ENCODE measurements around the gene ZXDA. TPM values are rescaled to one million over a fixed set of nuclear protein-coding genes. Genes with fewer than 3 reads are reported as not detected.
"Not testable (repeated sequence)": the region's sequence is repeated elsewhere in the genome, so short reads cannot be mapped to it uniquely, and the experiment has no call there.

The ZXDA gene
- total RNA-seq, 4 donors from 2014 or later = 4.4 to 19.9 (median 12.1) TPM

- Histone ChIP-seq H3K27ac (no peak overlapping the region), H3K4me3 (no peak overlapping the region), H3K36me3 (no peaks in the 10 kb centered on the region), H3K4me1 (no peaks in the 10 kb centered on the region), H3K9me3 (no peaks in the 10 kb centered on the region), H3K27me3 (no peaks in the 10 kb centered on the region)
- TF ChIP-seq, protein P1, sequence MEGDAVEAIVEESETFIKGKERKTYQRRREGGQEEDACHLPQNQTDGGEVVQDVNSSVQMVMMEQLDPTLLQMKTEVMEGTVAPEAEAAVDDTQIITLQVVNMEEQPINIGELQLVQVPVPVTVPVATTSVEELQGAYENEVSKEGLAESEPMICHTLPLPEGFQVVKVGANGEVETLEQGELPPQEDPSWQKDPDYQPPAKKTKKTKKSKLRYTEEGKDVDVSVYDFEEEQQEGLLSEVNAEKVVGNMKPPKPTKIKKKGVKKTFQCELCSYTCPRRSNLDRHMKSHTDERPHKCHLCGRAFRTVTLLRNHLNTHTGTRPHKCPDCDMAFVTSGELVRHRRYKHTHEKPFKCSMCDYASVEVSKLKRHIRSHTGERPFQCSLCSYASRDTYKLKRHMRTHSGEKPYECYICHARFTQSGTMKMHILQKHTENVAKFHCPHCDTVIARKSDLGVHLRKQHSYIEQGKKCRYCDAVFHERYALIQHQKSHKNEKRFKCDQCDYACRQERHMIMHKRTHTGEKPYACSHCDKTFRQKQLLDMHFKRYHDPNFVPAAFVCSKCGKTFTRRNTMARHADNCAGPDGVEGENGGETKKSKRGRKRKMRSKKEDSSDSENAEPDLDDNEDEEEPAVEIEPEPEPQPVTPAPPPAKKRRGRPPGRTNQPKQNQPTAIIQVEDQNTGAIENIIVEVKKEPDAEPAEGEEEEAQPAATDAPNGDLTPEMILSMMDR (IDR thresholded peaks at IDR 0.05) = peak in 1 of 4 experiments; percentile 36
- TF ChIP-seq POLR2A (IDR thresholded peaks at IDR 0.05) = no peak
- intact Hi-C loops (cut with DNase I; ENCODE audit: low total_unique reads) = no loop called here
- DNase-seq = no peak
Observed at GRCh38 chrX:57929373-57929772, 19.1 kb upstream of the ZXDA start.

DNA sequence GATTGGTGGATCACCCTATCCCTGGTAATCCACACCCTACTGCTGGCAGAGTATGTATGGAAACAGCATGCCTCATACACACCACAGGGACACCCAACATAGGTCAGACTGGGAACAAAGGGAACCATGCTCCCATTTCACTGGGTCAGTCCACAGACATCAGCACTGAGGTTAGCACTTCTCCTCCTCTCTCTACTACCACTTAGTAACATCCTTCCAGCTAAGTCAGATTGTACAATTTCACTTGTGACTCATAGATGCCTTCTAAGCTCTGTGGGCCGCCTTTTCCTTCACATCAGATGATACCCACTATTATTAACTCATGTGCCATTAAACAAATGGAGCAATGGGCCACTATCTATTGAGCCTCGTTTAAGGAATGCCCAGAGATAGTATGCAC lies 15.5 kb upstream of the ZXDA start:
- Histone ChIP-seq H3K9me3 (no peaks in the 10 kb centered on the region), H3K27me3 (no peaks in the 10 kb centered on the region), H3K4me1 (no peaks in the 10 kb centered on the region), H3K4me3 (no peak overlapping the region), H3K27ac (no peak overlapping the region), H3K36me3 (no peaks in the 10 kb centered on the region)
- TF ChIP-seq, protein P1 (IDR thresholded peaks at IDR 0.05) = no peak
- no peak for DNase-seq
- intact Hi-C loops (cut with DNase I; ENCODE audit: low total_unique reads) = no loop called here

GRCh38 chrX:57918750-57919436 lies 8.6 kb upstream of the ZXDA start:
- peak in 1 of 2 donors; percentile 21 for DNase-seq
- Histone ChIP-seq H3K27ac (no peak overlapping the region), H3K27me3 (no peaks in the 10 kb centered on the region), H3K9me3 (no peaks in the 10 kb centered on the region), H3K36me3 (no peaks in the 10 kb centered on the region), H3K4me1 (no peaks in the 10 kb centered on the region), H3K4me3 (no peak overlapping the region)
- TF ChIP-seq, protein P1 (IDR thresholded peaks at IDR 0.05) = peak; percentile 23 to 46 (median 45)
- TF ChIP-seq POLR2A (IDR thresholded peaks at IDR 0.05) = no peak
- intact Hi-C loops (cut with DNase I; ENCODE audit: low total_unique reads) = no loop called here

- H3K27ac ChIP-seq = no peak overlapping the region
- no peaks in the 10 kb centered on the region for H3K36me3 ChIP-seq
- H3K4me1 ChIP-seq = no peaks in the 10 kb centered on the region
- TF ChIP-seq POLR2A (IDR thresholded peaks at IDR 0.05) = no peak
- TF ChIP-seq, protein P1 (IDR thresholded peaks at IDR 0.05) = no peak
- H3K4me3 ChIP-seq = no peak overlapping the region
- no peaks in the 10 kb centered on the region for H3K9me3 ChIP-seq
- DNase-seq = no peak
- H3K27me3 ChIP-seq = no peaks in the 10 kb centered on the region
- intact Hi-C loops (cut with DNase I; ENCODE audit: low total_unique reads) = no loop called here
Observed at GRCh38 chrX:57915680-57916079, 5.4 kb upstream of the ZXDA start.

DNA sequence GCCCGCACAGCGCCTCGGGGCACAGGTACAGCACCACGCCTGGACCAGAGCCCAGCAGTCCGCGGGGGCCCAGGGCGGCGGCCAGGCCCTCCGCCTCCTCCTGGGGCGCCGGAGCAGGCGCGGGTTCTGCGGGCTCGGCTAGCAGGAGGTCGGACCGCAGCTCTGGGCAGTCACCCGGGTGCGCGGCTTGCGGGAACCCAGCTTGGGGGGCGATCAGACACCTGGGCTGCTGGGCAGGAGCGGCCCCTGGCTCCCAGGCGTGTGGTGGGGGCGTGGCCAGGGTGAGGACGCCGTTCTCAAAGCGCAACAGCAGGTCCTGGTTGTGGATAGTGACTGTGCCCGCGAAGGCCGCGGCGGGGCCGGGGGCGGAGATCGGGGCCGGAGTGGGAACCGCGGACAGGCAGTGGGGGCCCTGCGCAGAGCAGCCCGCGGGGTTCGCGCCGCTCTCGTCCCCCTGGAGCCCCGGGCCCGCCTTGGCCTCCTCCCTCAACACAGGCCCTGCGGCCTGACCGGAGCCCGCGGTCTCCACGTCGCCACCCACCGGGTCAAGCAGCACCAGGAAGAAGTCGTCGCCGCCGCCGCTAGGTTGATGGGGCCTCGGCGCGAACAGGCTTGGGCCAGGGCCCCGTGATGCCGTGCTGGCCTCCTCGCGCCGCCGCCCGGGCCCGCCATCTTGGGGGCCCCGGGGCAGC lies 517 bp downstream of the ZXDA start:
- H3K27ac ChIP-seq = peak overlapping the region; percentile 91 to 96
- intact Hi-C loops (cut with DNase I; ENCODE audit: low total_unique reads); H3K9me3 ChIP-seq; H3K4me1 ChIP-seq; H3K36me3 ChIP-seq; H3K27me3 ChIP-seq: not testable (repeated sequence)
- DNase-seq = peak in 1 of 2 donors; percentile 29
- peak overlapping the region; percentile 29 to 45 for H3K4me3 ChIP-seq

- H3K27ac ChIP-seq = peak overlapping the region; percentile 91 to 96
- intact Hi-C loops (cut with DNase I; ENCODE audit: low total_unique reads); DNase-seq; H3K9me3 ChIP-seq; H3K4me1 ChIP-seq; H3K36me3 ChIP-seq; H3K27me3 ChIP-seq: not testable (repeated sequence)
- peak overlapping the region; percentile 29 to 45 for H3K4me3 ChIP-seq
Observed at GRCh38 chrX:57908972-57909594, 1.2 kb downstream of the ZXDA start.

Data from uterus (tissue), 4 donors.